ENCODE data around the gene LRRK2.

GRCh38 chr12:40286583-40286982 lies 61.8 kb downstream of the LRRK2 start:
- TF ChIP-seq POLR2AphosphoS5 (IDR thresholded peaks at IDR 0.05; ENCODE audit: low read depth, low read length), result no peak
- TF ChIP-seq POLR2A (IDR thresholded peaks at IDR 0.05; ENCODE audit: low read depth, low read length), result no peak
- TF ChIP-seq PAX5 (IDR thresholded peaks at IDR 0.05; ENCODE audit: insufficient read depth, low read length, severe bottlenecking), result no peak
- TF ChIP-seq TAF1 (IDR thresholded peaks at IDR 0.05; ENCODE audit: low read depth, low read length), result no peak
- TF ChIP-seq POU2F2 (IDR thresholded peaks at IDR 0.05; ENCODE audit: low read depth, low read length), result no peak
- TF ChIP-seq SPI1 (IDR thresholded peaks at IDR 0.05; ENCODE audit: low read depth, low read length), result no peak

Data from GM12891 (cell line).